ENCODE measurements around the gene FSCN2.

Gene FSCN2

GRCh38 chr17:81491761-81492160 is 36.4 kb upstream of the FSCN2 start:
- no peak for DNase-seq

- DNase-seq, result no peak
Measured at GRCh38 chr17:81492202-81492601, 36.0 kb upstream of the FSCN2 start.

- no peak for DNase-seq
Measured at GRCh38 chr17:81492706-81493105, 35.5 kb upstream of the FSCN2 start.

GRCh38 chr17:81493198-81494038 is 34.8 kb upstream of the FSCN2 start:
- no peak for DNase-seq

- DNase-seq, result no peak
Measured at GRCh38 chr17:81494626-81495377, 33.4 kb upstream of the FSCN2 start.

GRCh38 chr17:81498953-81499600 is 29.1 kb upstream of the FSCN2 start:
- DNase-seq, result no peak

- DNase-seq, result no peak
Measured at GRCh38 chr17:81499601-81499970, 28.6 kb upstream of the FSCN2 start.

- no peak for DNase-seq
Measured at GRCh38 chr17:81500047-81500446, 28.1 kb upstream of the FSCN2 start.

GRCh38 chr17:81502471-81503017 is 25.6 kb upstream of the FSCN2 start:
- DNase-seq, result no peak

GRCh38 chr17:81503619-81504018 is 24.6 kb upstream of the FSCN2 start:
- DNase-seq, result no peak

- DNase-seq, result no peak
Measured at GRCh38 chr17:81508639-81509206, 19.5 kb upstream of the FSCN2 start.

- DNase-seq, result peak in 1 of 2 donors; percentile 59
Measured at GRCh38 chr17:81509207-81509971, 18.8 kb upstream of the FSCN2 start.

GRCh38 chr17:81509972-81510784 is 18.0 kb upstream of the FSCN2 start:
- no peak for DNase-seq

GRCh38 chr17:81510785-81511553 is 17.2 kb upstream of the FSCN2 start:
- peak in 1 of 2 donors; percentile 53 for DNase-seq

- DNase-seq, result no peak
Measured at GRCh38 chr17:81511554-81511803, 16.7 kb upstream of the FSCN2 start.

GRCh38 chr17:81511804-81512561 is 16.2 kb upstream of the FSCN2 start:
- DNase-seq, result no peak

- DNase-seq, result peak; percentile 94 to 96
Measured at GRCh38 chr17:81512562-81513371, 15.4 kb upstream of the FSCN2 start, which contains the start of gene ACTG1. Gene ACTG1 (minus strand): TSS chr17:81512799. CDS start chr17:81512354, 445 bp downstream.

GRCh38 chr17:81513372-81513752 is 14.8 kb upstream of the FSCN2 start:
- DNase-seq, result peak; percentile 55 to 61

Measured in CD4-positive, alpha-beta T cell treated with Interferon alpha-2 for 1 hour (primary cell).